IPS-18a (cell line): ENCODE measurements around the gene SAMD4B.
A peak's percentile ranks its signal among the peaks of the same experiment; 100 is the strongest.

ENCODE experiments used
- H3K27ac ChIP-seq: one replicate; pipeline ENCODE4 v1.5.1; 2013; ENCODE audit warnings: low read length
- H3K27me3 ChIP-seq: one replicate; pipeline ENCODE4 v1.6.1; 2013; ENCODE audit warnings: mild to moderate bottlenecking, low read length; ENCODE audit not compliant: control insufficient read depth, insufficient read depth
- H3K36me3 ChIP-seq: one replicate; pipeline ENCODE4 v1.6.1; 2013; ENCODE audit warnings: low read depth, low read length; ENCODE audit not compliant: control insufficient read depth
- H3K4me1 ChIP-seq: one replicate; pipeline ENCODE4 v1.6.1; 2013; ENCODE audit warnings: low read depth, low read length; ENCODE audit not compliant: control insufficient read depth
- H3K4me3 ChIP-seq: one replicate; pipeline ENCODE4 v1.5.1; 2013; ENCODE audit warnings: low read length
- H3K9ac ChIP-seq: one replicate; pipeline ENCODE4 v1.6.1; 2013; ENCODE audit warnings: mild to moderate bottlenecking, low read length, moderate library complexity
- H3K9me3 ChIP-seq: one replicate; pipeline ENCODE4 v1.6.1; 2013; ENCODE audit warnings: low read depth, low read length; ENCODE audit not compliant: control insufficient read depth

SAMD4B gene

DNA sequence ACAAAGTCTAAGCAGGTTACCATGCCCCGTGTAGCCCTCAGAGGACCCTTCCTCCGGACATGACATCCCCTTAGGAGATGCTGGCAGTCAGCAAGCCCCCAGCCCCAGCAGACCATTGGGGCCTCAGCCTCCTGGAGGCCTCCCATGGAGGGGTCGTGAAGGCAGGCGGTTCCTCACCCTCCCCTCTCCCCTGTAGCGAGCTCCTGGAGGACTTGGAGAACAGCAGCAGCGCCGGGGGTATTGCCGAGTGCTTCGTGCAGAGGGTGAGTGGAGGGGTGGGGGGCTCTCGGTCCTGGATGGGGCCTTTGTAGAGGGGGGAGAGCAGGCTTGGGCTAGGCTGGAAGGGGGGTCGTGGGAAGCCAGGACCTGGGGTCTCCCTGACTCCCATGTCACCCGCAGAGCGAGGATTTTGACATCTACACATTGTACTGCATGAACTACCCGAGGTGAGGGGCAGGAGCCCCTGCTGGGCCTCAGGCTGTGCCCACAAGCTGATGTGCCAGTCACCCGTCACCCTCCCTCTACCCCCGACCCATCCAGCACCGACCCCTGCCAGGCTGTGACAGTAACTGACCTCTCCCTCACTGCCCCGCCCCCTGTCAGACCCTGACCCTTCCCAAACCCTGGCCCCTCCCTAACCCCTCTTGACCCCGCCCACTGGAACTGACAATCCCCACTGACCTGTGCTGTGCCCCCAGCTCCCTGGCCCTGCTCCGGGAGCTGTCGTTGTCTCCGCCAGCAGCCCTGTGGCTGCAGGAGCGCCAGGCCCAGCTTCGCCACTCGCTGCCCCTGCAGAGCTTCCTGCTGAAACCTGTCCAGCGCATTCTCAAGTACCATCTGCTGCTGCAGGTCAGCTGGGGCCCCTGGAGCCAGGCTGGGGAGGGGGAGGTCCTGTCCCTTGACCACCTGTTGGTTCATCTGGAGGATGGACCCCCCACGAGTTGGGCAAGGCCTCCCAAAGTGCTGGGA lies 74.2 kb downstream of the SAMD4B start:
- Histone ChIP-seq H3K27ac (no peak overlapping the region), H3K4me3 (no peak overlapping the region), H3K4me1 (peaks cover 10% of the 10 kb centered on the region), H3K9ac (no peak overlapping the region), H3K36me3 (peaks cover 41% of the 10 kb centered on the region), H3K9me3 (no peaks in the 10 kb centered on the region), H3K27me3 (no peaks in the 10 kb centered on the region)

GRCh38 chr19:39417463-39418181 lies 75.4 kb downstream of the SAMD4B start:
- peaks cover 6% of the 10 kb centered on the region for H3K4me1 ChIP-seq
- no peak overlapping the region for H3K9ac ChIP-seq
- H3K27me3 ChIP-seq: no peaks in the 10 kb centered on the region
- H3K36me3 ChIP-seq: peaks cover 48% of the 10 kb centered on the region
- no peak overlapping the region for H3K4me3 ChIP-seq
- no peak overlapping the region for H3K27ac ChIP-seq
- no peaks in the 10 kb centered on the region for H3K9me3 ChIP-seq

DNA sequence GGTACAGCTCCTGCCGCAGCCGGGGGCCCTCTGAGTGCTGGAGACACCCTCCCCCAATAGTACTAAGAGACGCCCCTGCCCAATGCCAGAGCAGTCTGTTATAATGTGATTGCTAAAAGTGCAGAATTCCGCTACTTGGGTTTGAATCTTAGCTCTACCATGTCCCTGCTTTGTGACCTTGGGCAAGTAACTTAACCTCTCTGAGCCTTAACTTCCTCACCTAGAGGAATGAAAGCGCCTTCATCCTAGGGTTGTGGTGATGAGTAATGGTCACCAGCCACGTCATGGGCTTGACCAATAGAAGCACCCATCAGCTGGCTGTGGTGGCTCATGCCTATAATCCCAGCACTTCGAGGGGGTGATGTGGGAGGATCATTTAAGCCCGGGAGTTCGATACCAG lies 76.8 kb downstream of the SAMD4B start:
- H3K36me3 ChIP-seq: peaks cover 60% of the 10 kb centered on the region
- H3K27me3 ChIP-seq: no peaks in the 10 kb centered on the region
- H3K4me3 ChIP-seq: no peak overlapping the region
- no peak overlapping the region for H3K27ac ChIP-seq
- H3K4me1 ChIP-seq: peaks cover 6% of the 10 kb centered on the region
- H3K9ac ChIP-seq: no peak overlapping the region
- H3K9me3 ChIP-seq: no peaks in the 10 kb centered on the region

GRCh38 chr19:39420769-39421168 lies 78.5 kb downstream of the SAMD4B start:
- Histone ChIP-seq H3K4me1 (peaks cover 2% of the 10 kb centered on the region), H3K27ac (no peak overlapping the region), H3K9ac (no peak overlapping the region), H3K9me3 (no peaks in the 10 kb centered on the region), H3K36me3 (peaks cover 75% of the 10 kb centered on the region), H3K4me3 (no peak overlapping the region), H3K27me3 (no peaks in the 10 kb centered on the region)

DNA sequence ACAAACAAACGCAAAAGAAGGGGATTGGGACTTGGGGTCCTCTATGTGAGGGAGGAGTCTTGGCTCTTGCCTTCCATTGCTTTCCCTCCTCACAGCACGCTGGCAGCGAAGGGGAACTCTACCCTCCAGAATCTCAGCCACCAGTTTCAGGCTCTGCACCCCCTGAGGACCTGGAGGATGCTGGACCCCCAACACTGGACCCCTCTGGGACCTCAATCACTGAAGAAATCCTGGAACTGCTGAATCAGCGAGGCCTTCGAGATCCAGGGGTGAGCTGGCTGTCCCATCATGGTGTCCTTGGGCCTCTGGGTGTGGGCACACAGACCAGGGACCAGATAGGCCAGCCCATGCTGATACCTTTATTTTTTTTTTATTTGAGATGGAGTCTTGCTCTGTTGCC lies 79.8 kb downstream of the SAMD4B start:
- Histone ChIP-seq H3K9me3 (no peaks in the 10 kb centered on the region), H3K9ac (no peak overlapping the region), H3K27ac (no peak overlapping the region), H3K4me3 (no peak overlapping the region), H3K36me3 (peaks cover 72% of the 10 kb centered on the region), H3K27me3 (no peaks in the 10 kb centered on the region), H3K4me1 (no peaks in the 10 kb centered on the region)

DNA sequence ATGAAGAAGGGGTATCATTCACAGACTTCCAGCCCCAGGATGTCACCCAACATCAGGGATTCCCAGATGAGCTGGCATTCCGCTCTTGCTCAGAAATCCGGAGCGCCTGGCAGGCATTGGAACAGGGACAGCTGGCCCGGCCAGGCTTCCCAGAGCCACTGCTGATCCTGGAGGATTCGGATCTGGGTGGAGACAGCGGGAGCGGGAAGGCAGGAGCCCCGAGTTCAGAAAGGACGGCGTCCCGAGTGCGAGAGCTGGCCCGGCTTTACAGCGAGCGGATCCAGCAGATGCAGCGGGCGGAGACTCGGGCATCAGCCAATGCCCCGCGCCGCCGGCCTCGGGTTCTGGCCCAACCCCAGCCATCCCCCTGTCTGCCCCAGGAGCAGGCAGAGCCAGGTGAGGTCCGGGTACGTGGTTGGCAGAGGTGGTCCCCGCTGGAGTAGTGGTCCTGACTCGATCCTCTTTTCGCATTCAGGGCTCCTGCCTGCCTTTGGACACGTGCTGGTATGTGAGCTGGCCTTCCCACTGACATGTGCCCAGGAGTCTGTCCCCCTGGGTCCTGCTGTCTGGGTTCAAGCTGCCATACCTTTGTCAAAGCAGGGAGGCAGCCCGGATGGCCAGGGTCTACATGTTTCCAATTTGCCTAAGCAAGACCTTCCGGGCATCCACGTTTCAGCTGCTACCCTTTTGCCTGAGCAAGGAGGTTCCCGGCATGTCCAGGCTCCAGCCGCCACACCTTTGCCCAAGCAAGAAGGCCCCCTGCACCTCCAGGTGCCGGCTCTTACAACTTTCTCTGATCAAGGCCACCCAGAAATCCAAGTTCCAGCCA lies 81.3 kb downstream of the SAMD4B start:
- no peak overlapping the region for H3K9ac ChIP-seq
- no peak overlapping the region for H3K4me3 ChIP-seq
- peaks cover 60% of the 10 kb centered on the region for H3K36me3 ChIP-seq
- no peaks in the 10 kb centered on the region for H3K27me3 ChIP-seq
- H3K27ac ChIP-seq: no peak overlapping the region
- H3K4me1 ChIP-seq: peaks cover 8% of the 10 kb centered on the region
- no peaks in the 10 kb centered on the region for H3K9me3 ChIP-seq

- Histone ChIP-seq H3K9ac (no peak overlapping the region), H3K4me3 (no peak overlapping the region), H3K27me3 (no peaks in the 10 kb centered on the region), H3K4me1 (peaks cover 13% of the 10 kb centered on the region), H3K27ac (no peak overlapping the region), H3K36me3 (peaks cover 52% of the 10 kb centered on the region), H3K9me3 (no peaks in the 10 kb centered on the region)
These were observed 82.7 kb downstream of the SAMD4B start for GRCh38 chr19:39424934-39425333.

- Histone ChIP-seq H3K9me3 (no peaks in the 10 kb centered on the region), H3K4me1 (peaks cover 13% of the 10 kb centered on the region), H3K9ac (no peak overlapping the region), H3K36me3 (peaks cover 46% of the 10 kb centered on the region), H3K4me3 (no peak overlapping the region), H3K27ac (no peak overlapping the region), H3K27me3 (no peaks in the 10 kb centered on the region)
These were observed 83.5 kb downstream of the SAMD4B start for GRCh38 chr19:39425744-39426143.

- Histone ChIP-seq H3K27ac (no peak overlapping the region), H3K27me3 (no peaks in the 10 kb centered on the region), H3K9ac (no peak overlapping the region), H3K36me3 (peaks cover 42% of the 10 kb centered on the region), H3K4me1 (peaks cover 13% of the 10 kb centered on the region), H3K4me3 (no peak overlapping the region), H3K9me3 (no peaks in the 10 kb centered on the region)
These were observed 83.9 kb downstream of the SAMD4B start for GRCh38 chr19:39426170-39426569.

GRCh38 chr19:39427707-39428106 lies 85.5 kb downstream of the SAMD4B start:
- Histone ChIP-seq H3K27me3 (no peaks in the 10 kb centered on the region), H3K27ac (no peak overlapping the region), H3K4me3 (no peak overlapping the region)

More at GRCh38 chr19:39427707-39428106, 85.5 kb downstream of the SAMD4B start:
- Histone ChIP-seq H3K36me3 (peaks cover 36% of the 10 kb centered on the region), H3K4me1 (peaks cover 13% of the 10 kb centered on the region), H3K9me3 (no peaks in the 10 kb centered on the region), H3K9ac (peak overlapping the region; percentile 42)
